Peyer's patch (tissue), 4 donors: Measurements from ENCODE around the gene CFAP97D1.

Experiments
- CTCF ChIP-seq, 6 experiments: fragments of 450-650 bp in 4 of 6; fragments of 200-600 bp in 2 of 6; sonication (generic) in 1 of 6; IDR thresholded peaks; one replicate each; pipeline ENCODE4 v1.5.1; 2017 to 2019; ENCODE audit warnings: antibody characterized with exemption in 6 of 6, mild to moderate bottlenecking in 3 of 6, moderate library complexity in 1 of 6
- POLR2A ChIP-seq, 2 donors: fragments of 450-650 bp; IDR thresholded peaks; one replicate each; pipeline ENCODE4 v1.5.1; 2017; ENCODE audit warnings: antibody characterized with exemption in 2 of 2, mild to moderate bottlenecking in 2 of 2, moderate library complexity in 2 of 2

- no peak for TF ChIP-seq POLR2A (IDR thresholded peaks at IDR 0.05)
- TF ChIP-seq CTCF (IDR thresholded peaks at IDR 0.05), result no peak
Measured at GRCh38 chr17:43768943-43769342, 11.3 kb upstream of the CFAP97D1 start.
